GM23338 (cell line): Measurements from ENCODE around the gene IFNG-AS1. TPM values are rescaled to one million over a fixed set of nuclear protein-coding genes. Genes with fewer than 3 reads are reported as not detected.

Experiments
- ATAC-seq: fragments of 200-7000 bp; cut with Tn5 transposase; 3 replicates; pipeline ENCODE4 v1.9.1; 2020
- DNase-seq: peaks from one replicate; pipeline ENCODE4 v3.0.0-alpha.2; 2015; ENCODE audit warnings: low spot score
- H2AFZ ChIP-seq: fragments of 200-600 bp; sonication (generic); 2 replicates; pipeline ENCODE4 v1.8.0; 2016; ENCODE audit warnings: antibody characterized with exemption, mild to moderate bottlenecking, moderate library complexity
- H3F3A ChIP-seq: fragments of 200-600 bp; sonication (generic); replicated peaks from 2 replicates; pipeline ENCODE4 v1.8.0; 2017; ENCODE audit warnings: antibody characterized with exemption, mixed run types, low read depth
- H3K27ac ChIP-seq: fragments of 200-600 bp; sonication (generic); 2 replicates; pipeline ENCODE4 v1.6.1; 2016; ENCODE audit warnings: low read depth
- H3K27me3 ChIP-seq: fragments of 200-600 bp; sonication (generic); 2 replicates; pipeline ENCODE4 v1.8.0; 2016; ENCODE audit warnings: mild to moderate bottlenecking, mixed run types, moderate library complexity; ENCODE audit not compliant: insufficient read depth
- H3K36me3 ChIP-seq: fragments of 200-600 bp; sonication (generic); 2 replicates; pipeline ENCODE4 v1.8.0; 2016; ENCODE audit warnings: mild to moderate bottlenecking; ENCODE audit not compliant: insufficient read depth
- H3K4me1 ChIP-seq: fragments of 200-600 bp; sonication (generic); 2 replicates; pipeline ENCODE4 v1.8.0; 2016; ENCODE audit warnings: mild to moderate bottlenecking, moderate library complexity; ENCODE audit not compliant: insufficient read depth
- H3K4me2 ChIP-seq: fragments of 200-600 bp; sonication (generic); 2 replicates; pipeline ENCODE4 v1.7.1; 2017; ENCODE audit warnings: mixed run types
- H3K4me3 ChIP-seq: fragments of 200-600 bp; sonication (generic); 2 replicates; pipeline ENCODE4 v1.6.1; 2016; ENCODE audit warnings: mixed run types
- H3K79me2 ChIP-seq: fragments of 200-600 bp; sonication (generic); replicated peaks from 2 replicates; pipeline ENCODE4 v1.8.0; 2017; ENCODE audit warnings: mild to moderate bottlenecking; ENCODE audit not compliant: insufficient read depth
- H3K9me2 ChIP-seq: fragments of 200-600 bp; sonication (generic); 2 replicates; pipeline ENCODE4 v1.8.0; 2017; ENCODE audit not compliant: insufficient read depth
- H4K20me1 ChIP-seq: fragments of 200-600 bp; sonication (generic); replicated peaks from 2 replicates; pipeline ENCODE4 v1.8.0; 2017; ENCODE audit warnings: mild to moderate bottlenecking; ENCODE audit not compliant: insufficient read depth
- H3K27ac Mint-ChIP-seq: 2 replicates; pipeline ENCODE4 v1.8.0; 2020; ENCODE audit warnings: inconsistent platforms, mild to moderate bottlenecking, moderate library complexity, mixed read lengths
- H3K27me3 Mint-ChIP-seq: 3 replicates; pipeline ENCODE4 v1.8.0; 2022; ENCODE audit warnings: low read depth, mild to moderate bottlenecking, moderate library complexity, mixed read lengths, inconsistent platforms; ENCODE audit not compliant: insufficient read depth, poor library complexity
- H3K36me3 Mint-ChIP-seq: 3 replicates; pipeline ENCODE4 v1.8.0; 2021; ENCODE audit warnings: low read depth, mild to moderate bottlenecking, inconsistent platforms, moderate library complexity, mixed read lengths
- H3K4me1 Mint-ChIP-seq: 3 replicates; pipeline ENCODE4 v1.8.0; 2020; ENCODE audit warnings: mild to moderate bottlenecking, inconsistent platforms, mixed read lengths
- H3K4me3 Mint-ChIP-seq: 3 replicates; pipeline ENCODE4 v1.8.0; 2021; ENCODE audit warnings: moderate library complexity, mild to moderate bottlenecking, inconsistent platforms, mixed read lengths
- H3K9me3 Mint-ChIP-seq: 3 replicates; pipeline ENCODE4 v1.8.0; 2020; ENCODE audit warnings: moderate library complexity, mild to moderate bottlenecking, inconsistent platforms, mixed read lengths
- CREB1 ChIP-seq: fragments of 250-450 bp; sonication (Bioruptor Pico); IDR thresholded peaks from 2 replicates; pipeline ENCODE4 v1.5.0; 2020; ENCODE audit warnings: low read depth, mild to moderate bottlenecking, moderate library complexity
- CTCF ChIP-seq, 2 experiments: fragments of 200-600 bp in 1 of 2; sonication (generic) in 1 of 2; conservative IDR thresholded peaks; 2 replicates each; pipeline versions ENCODE4 v1.5.1 to v1.6.1; 2016 to 2017; ENCODE audit warnings: antibody characterized with exemption in 2 of 2, low read depth in 2 of 2, mild to moderate bottlenecking in 2 of 2, moderate library complexity in 1 of 2
- EZH2 ChIP-seq: fragments of 200-600 bp; sonication (generic); IDR thresholded peaks from one replicate; pipeline ENCODE4 v1.8.0; 2017; ENCODE audit warnings: antibody characterized with exemption, mild to moderate bottlenecking, low read depth; ENCODE audit not compliant: unreplicated experiment
- EZH2phosphoT487 ChIP-seq: fragments of 200-600 bp; sonication (generic); IDR thresholded peaks from one replicate; pipeline ENCODE4 v1.8.1; 2018; ENCODE audit warnings: antibody characterized with exemption; ENCODE audit not compliant: unreplicated experiment
- JUNB ChIP-seq: IDR thresholded peaks from one replicate; pipeline ENCODE4 v1.6.1; 2016; ENCODE audit warnings: antibody characterized with exemption; ENCODE audit not compliant: unreplicated experiment
- NANOG ChIP-seq: IDR thresholded peaks from 2 replicates; pipeline ENCODE4 v1.6.1; 2016; ENCODE audit warnings: antibody characterized with exemption, borderline replicate concordance
- POLR2AphosphoS5 ChIP-seq: IDR thresholded peaks from 2 replicates; pipeline ENCODE4 v1.6.1; 2016; ENCODE audit warnings: antibody characterized with exemption, low read depth
- STAT1 ChIP-seq: IDR thresholded peaks from one replicate; pipeline ENCODE4 v1.6.1; 2016; ENCODE audit warnings: antibody characterized with exemption; ENCODE audit not compliant: unreplicated experiment
- ZNF114 ChIP-seq: fragments of 250-450 bp; sonication (Bioruptor Pico); IDR thresholded peaks from 2 replicates; pipeline ENCODE4 v1.5.0; 2020; ENCODE audit warnings: mild to moderate bottlenecking, moderate library complexity
- ZNF331 ChIP-seq: fragments of 250-450 bp; sonication (Bioruptor Pico); IDR thresholded peaks from 2 replicates; pipeline ENCODE4 v1.5.0; 2020; ENCODE audit warnings: low read depth, mild to moderate bottlenecking, moderate library complexity
- ZNF462 ChIP-seq: fragments of 250-450 bp; sonication (Bioruptor Pico); IDR thresholded peaks from 2 replicates; pipeline ENCODE4 v1.5.0; 2020; ENCODE audit warnings: mild to moderate bottlenecking, moderate library complexity
- polyA plus RNA-seq: library from polyadenylated mRNA; unstranded; fragments of >200 nt; fragmentation: Nextera tagmentation; extraction: Ambion mirVana; gene quantifications from 2 replicates; pipeline ENCODE4 v1.2.1, GENCODE V29; 2016
- total RNA-seq: library from RNA; depleted of rRNA; stranded (reverse); fragments of >200 nt; shearing (Covaris generic); gene quantifications from 2 replicates; pipeline ENCODE4 v1.2.3, GENCODE V29; 2014
- TF ChIP-seq, protein P1 (sequence below): IDR thresholded peaks from one replicate; pipeline ENCODE4 v1.6.1; 2018; ENCODE audit warnings: antibody characterized with exemption; ENCODE audit not compliant: unreplicated experiment
- TF ChIP-seq, protein P2 (sequence below): IDR thresholded peaks from 2 replicates; pipeline ENCODE4 v1.6.1; 2016; ENCODE audit warnings: antibody characterized with exemption

The IFNG-AS1 gene
- total and polyA plus RNA-seq, 2 experiments from 2014 or later: not detected

DNA sequence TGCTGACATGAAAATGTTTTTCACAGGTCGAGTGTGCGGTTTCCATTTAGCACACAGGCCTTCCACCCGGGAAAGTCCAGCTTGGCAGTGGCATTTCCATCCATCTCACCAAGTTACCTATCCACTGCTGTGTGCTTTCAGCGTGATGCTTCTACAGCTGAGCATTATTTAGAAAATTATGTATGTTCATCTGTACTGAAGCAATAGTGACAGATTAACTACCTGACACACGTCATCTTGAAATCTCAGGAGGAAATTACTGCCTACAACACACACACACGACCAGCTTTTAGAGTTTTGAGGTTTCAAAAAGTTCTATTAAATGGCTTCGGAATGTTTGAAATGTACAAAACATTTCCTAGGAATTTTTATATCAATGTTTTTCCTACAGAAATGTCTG is 39.4 kb downstream of the IFNG-AS1 start:
- H3K27me3 Mint-ChIP-seq: no peaks in the 10 kb centered on the region
- Histone ChIP-seq H3K4me3 (no peak overlapping the region), H3K4me2 (no peak overlapping the region), H3K27ac (no peak overlapping the region), H2AFZ (no peak overlapping the region), H3K4me1 (no peaks in the 10 kb centered on the region), H3K36me3 (no peaks in the 10 kb centered on the region), H3F3A (no peaks in the 10 kb centered on the region), H3K9me2 (no peaks in the 10 kb centered on the region), H4K20me1 (no peaks in the 10 kb centered on the region), H3K27me3 (no peaks in the 10 kb centered on the region), H3K79me2 (no peaks in the 10 kb centered on the region)
- DNase-seq (no peak), ATAC-seq (no peak)
- no peaks in the 10 kb centered on the region for H3K36me3 Mint-ChIP-seq
- no peaks in the 10 kb centered on the region for H3K4me1 Mint-ChIP-seq
- no peak overlapping the region for H3K4me3 Mint-ChIP-seq
- H3K9me3 Mint-ChIP-seq: no peaks in the 10 kb centered on the region
- no peak overlapping the region for H3K27ac Mint-ChIP-seq
- TF ChIP-seq CTCF (conservative IDR thresholded peaks at IDR 0.05; ENCODE audit: low read depth in 2 of 2): no peak
- TF ChIP-seq CREB1: no peak
- TF ChIP-seq ZNF114 (CRISPR knock-in tag): no peak
- no peak for TF ChIP-seq EZH2
- no peak for TF ChIP-seq ZNF462 (CRISPR knock-in tag)
- no peak for TF ChIP-seq STAT1
- TF ChIP-seq EZH2phosphoT487: no peak
- TF ChIP-seq POLR2AphosphoS5: no peak
- no peak for TF ChIP-seq JUNB
- TF ChIP-seq, protein P1, sequence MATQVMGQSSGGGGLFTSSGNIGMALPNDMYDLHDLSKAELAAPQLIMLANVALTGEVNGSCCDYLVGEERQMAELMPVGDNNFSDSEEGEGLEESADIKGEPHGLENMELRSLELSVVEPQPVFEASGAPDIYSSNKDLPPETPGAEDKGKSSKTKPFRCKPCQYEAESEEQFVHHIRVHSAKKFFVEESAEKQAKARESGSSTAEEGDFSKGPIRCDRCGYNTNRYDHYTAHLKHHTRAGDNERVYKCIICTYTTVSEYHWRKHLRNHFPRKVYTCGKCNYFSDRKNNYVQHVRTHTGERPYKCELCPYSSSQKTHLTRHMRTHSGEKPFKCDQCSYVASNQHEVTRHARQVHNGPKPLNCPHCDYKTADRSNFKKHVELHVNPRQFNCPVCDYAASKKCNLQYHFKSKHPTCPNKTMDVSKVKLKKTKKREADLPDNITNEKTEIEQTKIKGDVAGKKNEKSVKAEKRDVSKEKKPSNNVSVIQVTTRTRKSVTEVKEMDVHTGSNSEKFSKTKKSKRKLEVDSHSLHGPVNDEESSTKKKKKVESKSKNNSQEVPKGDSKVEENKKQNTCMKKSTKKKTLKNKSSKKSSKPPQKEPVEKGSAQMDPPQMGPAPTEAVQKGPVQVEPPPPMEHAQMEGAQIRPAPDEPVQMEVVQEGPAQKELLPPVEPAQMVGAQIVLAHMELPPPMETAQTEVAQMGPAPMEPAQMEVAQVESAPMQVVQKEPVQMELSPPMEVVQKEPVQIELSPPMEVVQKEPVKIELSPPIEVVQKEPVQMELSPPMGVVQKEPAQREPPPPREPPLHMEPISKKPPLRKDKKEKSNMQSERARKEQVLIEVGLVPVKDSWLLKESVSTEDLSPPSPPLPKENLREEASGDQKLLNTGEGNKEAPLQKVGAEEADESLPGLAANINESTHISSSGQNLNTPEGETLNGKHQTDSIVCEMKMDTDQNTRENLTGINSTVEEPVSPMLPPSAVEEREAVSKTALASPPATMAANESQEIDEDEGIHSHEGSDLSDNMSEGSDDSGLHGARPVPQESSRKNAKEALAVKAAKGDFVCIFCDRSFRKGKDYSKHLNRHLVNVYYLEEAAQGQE: no peak
- no peak for TF ChIP-seq ZNF331
- TF ChIP-seq, protein P2, sequence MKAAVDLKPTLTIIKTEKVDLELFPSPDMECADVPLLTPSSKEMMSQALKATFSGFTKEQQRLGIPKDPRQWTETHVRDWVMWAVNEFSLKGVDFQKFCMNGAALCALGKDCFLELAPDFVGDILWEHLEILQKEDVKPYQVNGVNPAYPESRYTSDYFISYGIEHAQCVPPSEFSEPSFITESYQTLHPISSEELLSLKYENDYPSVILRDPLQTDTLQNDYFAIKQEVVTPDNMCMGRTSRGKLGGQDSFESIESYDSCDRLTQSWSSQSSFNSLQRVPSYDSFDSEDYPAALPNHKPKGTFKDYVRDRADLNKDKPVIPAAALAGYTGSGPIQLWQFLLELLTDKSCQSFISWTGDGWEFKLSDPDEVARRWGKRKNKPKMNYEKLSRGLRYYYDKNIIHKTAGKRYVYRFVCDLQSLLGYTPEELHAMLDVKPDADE: no peak
- TF ChIP-seq NANOG: no peak
